HG03442 (cell line): Measurements from ENCODE around the gene GTF2IRD1.
"Not testable (repeated sequence)": the region's sequence is repeated elsewhere in the genome, so short reads cannot be mapped to it uniquely, and the experiment has no call there.

Experiments
- ATAC-seq: cut with Tn5 transposase; IDR thresholded peaks from one replicate; pipeline ENCODE4 v1.9.1; 2021; ENCODE audit warnings: mild to moderate bottlenecking, moderate library complexity; ENCODE audit not compliant: unreplicated experiment

Gene GTF2IRD1

GRCh38 chr7:74554178-74554577 is 100.5 kb downstream of the GTF2IRD1 start:
- ATAC-seq: no peak

DNA sequence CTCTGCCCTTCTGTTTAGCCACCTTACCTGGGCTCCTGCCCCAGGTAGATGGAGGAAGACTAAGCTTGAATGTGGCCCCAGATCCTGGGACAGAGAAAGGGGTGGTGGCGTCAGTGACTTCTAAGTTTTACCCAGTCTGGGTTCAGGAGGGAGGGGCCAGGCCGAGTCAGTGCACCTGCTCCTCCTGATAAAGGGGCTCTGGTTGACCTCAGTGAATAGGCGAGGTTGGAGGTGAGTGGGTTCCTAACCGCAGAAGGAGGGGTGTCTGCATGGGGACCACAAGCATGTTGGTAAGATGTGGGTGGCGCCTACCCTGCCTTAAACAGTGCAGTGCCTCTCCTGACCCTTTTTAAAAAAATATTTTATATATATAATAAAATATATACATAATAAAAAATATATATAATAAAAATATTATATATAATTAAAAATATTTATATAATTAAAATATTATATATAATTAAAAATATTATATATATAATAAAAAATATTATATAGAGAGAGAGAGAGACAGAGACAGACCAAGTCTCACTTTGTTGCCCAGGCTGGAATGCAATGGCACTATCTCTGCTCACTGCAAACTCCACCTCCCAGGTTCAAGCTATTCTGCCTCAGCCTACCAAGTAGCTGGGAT is 106.5 kb downstream of the GTF2IRD1 start:
- ATAC-seq: no peak

DNA sequence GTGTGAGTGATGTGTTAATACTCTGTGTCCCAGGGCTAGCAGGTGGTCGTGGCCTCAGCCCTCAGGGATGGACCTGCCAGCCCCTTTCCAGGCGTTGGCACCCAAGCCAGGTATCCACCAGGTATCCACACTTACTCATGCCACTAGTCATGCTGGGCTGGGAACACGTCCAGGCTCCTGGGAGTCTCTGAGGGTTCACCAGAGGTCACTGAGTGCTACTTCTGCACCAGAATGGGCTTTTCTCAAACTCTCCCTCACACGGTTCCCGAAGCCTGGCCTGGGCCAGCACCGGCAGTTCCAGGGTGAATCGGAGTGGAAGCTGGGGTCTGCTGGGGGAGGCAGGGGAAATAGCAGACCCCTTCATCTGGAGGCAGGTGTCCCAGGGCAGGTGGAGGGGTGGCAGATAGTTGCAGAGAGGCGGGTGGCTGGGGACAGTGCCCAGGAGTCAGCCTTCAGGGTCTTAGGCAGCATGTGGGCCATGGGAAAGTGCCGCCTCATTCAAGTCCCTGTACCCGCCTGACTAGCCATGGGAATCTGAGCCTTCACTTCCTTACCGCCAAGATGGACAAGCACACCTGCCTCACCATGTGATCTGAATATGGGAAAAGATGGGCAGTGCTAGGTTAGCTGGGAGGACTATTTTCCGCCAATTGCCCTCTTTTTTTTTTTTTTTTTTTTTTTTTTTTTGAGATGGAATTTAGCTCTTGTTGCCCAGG is 108.3 kb downstream of the GTF2IRD1 start:
- ATAC-seq: no peak

DNA sequence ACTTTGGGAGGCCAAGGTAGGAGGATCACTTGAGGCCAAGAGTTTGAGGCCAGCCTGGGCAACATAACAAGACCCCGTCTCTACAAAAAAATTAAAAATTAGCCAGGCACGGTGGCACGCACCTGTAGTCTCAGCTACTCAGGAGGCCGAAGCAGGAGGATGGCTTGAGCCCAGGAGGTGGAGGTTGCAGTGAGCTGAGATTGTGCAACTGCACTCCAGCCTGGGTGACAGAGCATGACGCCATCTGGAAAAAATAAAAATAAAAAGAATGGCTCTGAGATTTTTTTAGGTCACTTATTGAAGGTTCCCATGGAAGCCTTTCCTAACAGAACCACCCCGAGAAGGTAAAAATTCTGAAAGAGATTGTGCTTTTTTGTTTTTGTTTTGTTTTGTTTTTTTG is 109.9 kb downstream of the GTF2IRD1 start:
- ATAC-seq: not testable (repeated sequence)

DNA sequence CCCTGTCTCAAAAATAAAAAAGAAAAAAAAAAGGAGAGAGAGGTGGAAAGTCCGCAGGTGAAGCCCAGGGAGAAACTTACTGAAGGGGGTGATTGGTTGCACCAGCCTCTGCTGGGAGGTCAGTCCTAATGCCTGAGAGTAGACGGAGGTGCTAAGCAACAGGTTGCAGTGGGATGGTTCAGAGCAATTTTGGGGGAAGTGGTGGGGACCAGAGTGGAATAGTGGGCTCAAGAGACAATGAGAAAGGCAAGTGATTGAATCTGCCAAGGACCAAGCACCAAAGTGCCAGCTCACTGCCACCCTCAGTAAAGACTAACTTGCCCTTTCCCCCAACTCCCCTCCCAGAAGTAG is 113.6 kb downstream of the GTF2IRD1 start:
- ATAC-seq: no peak

DNA sequence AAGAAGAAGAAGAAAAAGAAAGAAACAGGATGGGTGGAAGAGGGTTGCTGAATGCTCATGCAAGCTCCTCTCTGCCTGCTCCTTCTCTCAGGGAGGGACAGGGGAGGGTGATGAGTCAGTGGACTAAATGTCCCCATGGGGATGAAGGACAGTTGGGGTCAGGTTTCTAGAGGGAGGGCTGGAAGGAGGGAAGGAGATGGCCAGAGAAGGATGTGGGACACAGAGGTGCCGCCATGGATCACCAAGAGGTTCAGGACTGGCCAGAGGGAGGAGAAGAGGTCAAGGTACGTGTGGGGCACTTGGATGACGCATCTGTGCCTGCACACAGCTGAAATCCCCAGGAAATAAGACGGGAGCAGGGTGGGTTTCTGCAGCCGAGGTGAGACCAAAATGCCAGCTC is 115.0 kb downstream of the GTF2IRD1 start:
- ATAC-seq: no peak

- ATAC-seq: no peak
These were observed 115.9 kb downstream of the GTF2IRD1 start for GRCh38 chr7:74569501-74570075.

DNA sequence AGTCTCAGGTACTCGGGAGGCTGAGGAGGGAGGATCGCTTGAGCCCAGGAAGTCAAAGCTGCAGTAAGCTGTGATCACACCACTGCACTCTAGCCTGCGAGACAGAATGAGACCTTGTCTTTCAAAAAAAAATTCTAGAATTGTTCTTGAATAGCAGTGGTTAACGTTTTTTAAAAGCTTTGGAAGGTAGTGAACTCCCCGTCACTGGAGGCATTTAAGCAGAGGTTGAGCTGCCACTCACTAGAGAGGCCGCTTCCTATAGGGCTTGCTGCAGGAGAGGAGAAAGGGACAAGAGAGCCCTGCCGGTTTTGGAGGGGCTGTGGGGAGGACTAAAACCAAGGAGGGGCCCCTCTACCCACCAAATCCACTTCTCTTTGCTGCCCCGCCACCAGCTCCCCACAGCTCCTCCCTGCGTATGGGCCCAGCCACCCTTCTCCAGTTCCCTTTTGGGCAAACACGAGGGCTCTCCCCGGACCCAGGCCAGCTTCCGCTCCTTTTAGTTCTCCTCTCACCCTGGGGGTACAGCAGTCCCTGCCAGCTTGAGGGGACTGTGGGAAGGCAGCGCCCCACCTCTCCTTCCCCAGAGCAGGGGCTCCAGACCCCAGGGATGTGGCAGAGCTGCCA is 116.9 kb downstream of the GTF2IRD1 start:
- no peak for ATAC-seq

DNA sequence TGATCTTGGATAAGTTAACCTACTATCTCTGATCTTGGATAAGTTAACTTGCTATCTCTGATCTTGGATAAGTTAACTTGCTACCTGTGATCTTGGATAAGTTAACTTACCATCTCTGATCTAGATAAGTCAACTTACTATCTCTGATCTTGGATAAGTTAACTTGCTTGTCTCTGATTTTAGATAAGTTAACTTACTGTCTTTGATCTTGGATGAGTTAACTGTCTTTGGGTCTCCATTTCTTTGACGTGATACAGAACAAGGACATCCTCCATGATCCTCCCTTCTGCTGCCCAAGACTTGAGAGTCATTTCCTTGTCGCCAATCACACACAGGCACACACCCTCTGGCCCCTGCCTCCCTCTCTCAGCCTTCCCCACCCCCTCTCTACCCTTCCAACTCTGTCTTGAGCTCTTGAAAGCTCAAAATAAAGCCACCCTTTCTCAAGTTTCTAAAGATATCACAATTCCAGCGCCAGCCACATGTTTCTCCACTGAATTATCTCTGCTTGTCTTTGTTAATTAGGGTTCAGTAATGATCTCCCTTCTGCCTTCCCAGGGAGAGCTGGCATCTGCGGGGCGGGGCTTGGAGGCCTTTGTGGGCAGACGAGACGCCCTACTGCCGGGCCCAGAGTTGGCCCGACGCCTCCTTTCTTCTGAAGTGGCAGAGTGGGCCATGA is 118.7 kb downstream of the GTF2IRD1 start:
- no peak for ATAC-seq

GRCh38 chr7:74573512-74573911 is 119.8 kb downstream of the GTF2IRD1 start:
- ATAC-seq: no peak

DNA sequence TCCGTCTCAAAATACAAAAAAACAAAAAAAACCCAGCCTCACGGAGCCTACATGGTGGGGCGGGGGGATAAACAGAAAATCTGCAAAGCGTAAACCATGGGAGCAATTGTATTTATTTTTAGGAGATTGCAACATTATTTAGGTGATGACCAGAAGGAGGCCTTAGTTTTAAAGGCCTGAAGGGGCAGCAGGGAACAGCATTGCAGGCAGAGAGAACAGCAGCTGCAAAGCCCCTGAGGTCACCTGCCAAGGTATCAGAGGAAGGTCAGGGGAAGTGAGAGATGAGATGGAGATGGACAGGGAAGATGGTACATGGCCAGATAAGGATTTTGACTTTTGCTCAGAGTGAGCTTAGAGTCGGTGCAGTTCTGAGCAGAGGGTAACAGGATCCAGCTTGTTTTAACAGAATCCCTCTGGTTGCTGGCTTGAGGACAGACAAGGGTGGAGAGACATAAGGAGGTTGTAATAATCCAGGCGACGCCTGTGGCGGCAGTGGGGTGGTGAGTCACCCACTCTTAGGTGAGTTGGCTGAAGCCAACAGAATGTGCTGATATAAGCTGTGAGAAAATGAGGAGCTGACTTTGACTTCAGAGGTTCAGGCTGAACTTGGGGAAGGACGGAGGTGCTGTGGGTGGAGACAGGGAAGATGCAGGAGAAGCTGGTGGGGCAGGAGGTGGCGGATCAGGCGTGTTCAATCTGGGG is 121.5 kb downstream of the GTF2IRD1 start:
- ATAC-seq: no peak

GRCh38 chr7:74575811-74576210 is 122.1 kb downstream of the GTF2IRD1 start:
- no peak for ATAC-seq

GRCh38 chr7:74579800-74580685 is 126.3 kb downstream of the GTF2IRD1 start:
- no peak for ATAC-seq

- no peak for ATAC-seq
These were observed 128.3 kb downstream of the GTF2IRD1 start for GRCh38 chr7:74581916-74582440.

DNA sequence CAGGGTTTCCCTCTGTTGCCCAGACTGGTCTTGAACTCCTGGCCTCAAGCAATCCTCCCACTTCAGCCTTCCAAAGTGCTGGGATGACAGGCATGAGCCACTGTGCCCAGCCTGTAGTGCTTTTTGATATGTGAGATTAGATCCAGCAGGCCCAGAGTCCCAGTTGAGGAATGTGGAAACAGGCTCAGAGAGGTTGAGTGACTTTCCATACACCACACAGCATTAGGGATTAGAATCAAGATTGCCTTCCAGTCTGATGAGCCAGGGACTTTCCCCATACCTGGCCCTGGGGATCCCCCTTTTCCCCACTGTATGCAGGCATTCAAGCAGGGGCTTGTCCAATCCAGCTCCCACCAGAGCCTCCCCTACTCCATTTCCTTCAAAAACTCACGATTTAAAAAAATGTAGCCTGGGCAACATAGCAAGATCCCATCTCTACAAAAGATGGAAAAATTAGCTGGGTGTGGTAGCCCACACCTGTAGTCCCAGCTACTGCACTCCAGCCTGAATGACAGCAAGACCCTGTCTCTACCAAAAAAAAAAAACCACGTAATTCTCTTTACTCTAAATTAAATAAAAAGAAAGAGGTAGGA is 128.8 kb downstream of the GTF2IRD1 start:
- no peak for ATAC-seq

GRCh38 chr7:74583630-74584029 is 129.9 kb downstream of the GTF2IRD1 start:
- ATAC-seq: no peak

DNA sequence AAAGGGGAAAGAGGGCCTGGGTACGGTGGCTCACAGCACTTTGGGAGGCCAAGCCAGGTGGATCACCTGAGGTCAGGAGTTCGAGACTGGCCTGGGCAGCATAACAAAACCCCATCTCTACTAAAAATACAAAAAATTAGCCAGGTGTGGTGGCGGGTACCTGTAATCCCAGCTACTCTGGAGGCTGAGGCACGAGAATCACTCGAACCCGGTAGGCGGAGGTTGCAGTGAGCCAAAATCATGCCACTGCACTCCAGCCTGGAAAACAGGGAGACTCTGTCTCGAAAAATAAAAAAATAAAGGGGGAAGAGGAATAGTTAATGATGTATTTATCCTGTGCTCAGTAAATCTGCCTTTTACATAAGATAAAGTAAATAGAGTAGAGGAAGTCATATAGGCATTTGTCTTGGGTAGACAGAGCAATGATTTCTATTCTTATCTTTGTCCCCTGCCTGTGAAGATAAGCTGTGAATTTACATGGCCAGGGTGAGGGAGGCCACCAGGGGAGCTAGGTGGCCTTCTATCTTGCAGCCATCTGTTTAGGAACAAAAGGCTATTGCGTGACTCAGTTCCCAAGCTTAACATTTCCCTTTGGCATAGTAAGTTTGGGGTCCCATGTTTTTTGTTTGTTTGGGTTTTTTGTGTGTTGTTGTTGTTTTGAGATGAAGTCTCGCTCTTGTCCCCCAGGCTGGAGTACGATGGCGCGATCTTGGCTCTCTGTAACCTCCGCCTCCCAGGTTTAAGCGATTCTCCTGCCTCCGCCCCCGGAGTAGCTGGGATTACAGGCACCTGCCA is 130.7 kb downstream of the GTF2IRD1 start:
- ATAC-seq: no peak

GRCh38 chr7:74585844-74586243 is 132.1 kb downstream of the GTF2IRD1 start:
- ATAC-seq: no peak
